HepG2 (cell line): ENCODE data around the gene ELOVL5. TPM values are rescaled to one million over a fixed set of nuclear protein-coding genes. Genes with fewer than 3 reads are reported as not detected.

ENCODE experiments used
- ARID5B ChIP-seq: IDR thresholded peaks from 2 replicates; pipeline ENCODE4 v1.4.0; 2020; ENCODE audit warnings: mild to moderate bottlenecking, missing genetic modification reagents
- ATF1 ChIP-seq: IDR thresholded peaks from 2 replicates; pipeline ENCODE4 v1.6.1; 2016; ENCODE audit warnings: mild to moderate bottlenecking, control low read depth
- CREB1 ChIP-seq, 2 experiments: fragments of 450-650 bp in 1 of 2; IDR thresholded peaks; 2 replicates each; pipeline ENCODE4 v1.6.1; 2016 to 2017; ENCODE audit warnings: control low read depth in 1 of 2, mild to moderate bottlenecking in 1 of 2, missing compliant biosample characterization in 1 of 2, missing genetic modification characterization in 1 of 2
- GABPA ChIP-seq, 2 experiments: IDR thresholded peaks; 2 replicates each; pipeline ENCODE4 v1.6.1; 2011 to 2016; ENCODE audit warnings: low read depth in 2 of 2, low read length in 1 of 2, missing biosample characterization in 1 of 2, missing genetic modification characterization in 1 of 2
- MEF2D ChIP-seq: sonication (generic); formaldehyde crosslinking; IDR thresholded peaks from 2 replicates; pipeline ENCODE4 v1.5.1; 2020; ENCODE audit warnings: mild to moderate bottlenecking, missing genetic modification reagents
- NCOR1 ChIP-seq: fragments of 200-600 bp; sonication (generic); IDR thresholded peaks from 2 replicates; pipeline ENCODE4 v1.7.0; 2017; ENCODE audit warnings: antibody characterized with exemption, low read length, borderline replicate concordance
- RXRB ChIP-seq: IDR thresholded peaks from 2 replicates; pipeline ENCODE4 v1.6.1; 2016; ENCODE audit warnings: borderline replicate concordance, missing genetic modification reagents, missing compliant biosample characterization
- TBP ChIP-seq: sonication (generic); formaldehyde crosslinking; IDR thresholded peaks from 2 replicates; pipeline ENCODE4 v1.5.0; 2020; ENCODE audit warnings: missing genetic modification reagents
- THAP7 ChIP-seq: sonication (generic); formaldehyde crosslinking; IDR thresholded peaks from 2 replicates; pipeline ENCODE4 v1.8.1; 2023; ENCODE audit warnings: mild to moderate bottlenecking, missing genetic modification reagents
- ZBTB42 ChIP-seq: sonication (generic); formaldehyde crosslinking; IDR thresholded peaks from 2 replicates; pipeline ENCODE4 v1.5.0; 2020; ENCODE audit warnings: mild to moderate bottlenecking, missing genetic modification reagents
- ZNF12 ChIP-seq: sonication (generic); formaldehyde crosslinking; IDR thresholded peaks from 2 replicates; pipeline ENCODE4 v1.5.0; 2020; ENCODE audit warnings: missing genetic modification reagents
- ZNF121 ChIP-seq: sonication (generic); formaldehyde crosslinking; IDR thresholded peaks from 2 replicates; pipeline ENCODE4 v1.5.0; 2020; ENCODE audit warnings: mild to moderate bottlenecking, missing genetic modification reagents
- ZNF264 ChIP-seq: sonication (generic); formaldehyde crosslinking; IDR thresholded peaks from 2 replicates; pipeline ENCODE4 v1.4.0; 2020; ENCODE audit warnings: missing genetic modification reagents
- ZNF275 ChIP-seq: sonication (generic); formaldehyde crosslinking; IDR thresholded peaks from 2 replicates; pipeline ENCODE4 v1.8.0; 2022; ENCODE audit warnings: missing genetic modification reagents, mild to moderate bottlenecking, inconsistent platforms, borderline replicate concordance
- ZNF282 ChIP-seq: fragments of 450-650 bp; IDR thresholded peaks from 2 replicates; pipeline ENCODE4 v1.6.1; 2018; ENCODE audit not compliant: partially characterized antibody
- ZNF562 ChIP-seq: sonication (generic); formaldehyde crosslinking; IDR thresholded peaks from 2 replicates; pipeline ENCODE4 v1.8.0; 2022; ENCODE audit warnings: missing genetic modification reagents, borderline replicate concordance
- ZNF577 ChIP-seq: sonication (generic); formaldehyde crosslinking; IDR thresholded peaks from 2 replicates; pipeline ENCODE4 v1.4.0; 2020; ENCODE audit warnings: mild to moderate bottlenecking, low read depth, missing genetic modification reagents, borderline replicate concordance
- ZNF703 ChIP-seq: sonication (generic); formaldehyde crosslinking; IDR thresholded peaks from 2 replicates; pipeline ENCODE4 v1.5.1; 2020; ENCODE audit warnings: missing genetic modification reagents, mild to moderate bottlenecking, moderate library complexity, borderline replicate concordance
- ZSCAN30 ChIP-seq: sonication (generic); formaldehyde crosslinking; IDR thresholded peaks from 2 replicates; pipeline ENCODE4 v1.5.0; 2020; ENCODE audit warnings: mild to moderate bottlenecking, missing genetic modification reagents
- polyA plus RNA-seq, 8 experiments: library from polyadenylated mRNA; depleted of rRNA in 3 of 8; stranded (reverse) in 7 of 8; unstranded in 1 of 8; fragments of >200 nt; fragmentation: Illumina TruSeq in 4 of 8; extraction: Trizol in 4 of 8; gene quantifications; 2 replicates each; pipeline versions ENCODE4 v1.2.1 to v1.2.3, GENCODE V29; 2011 to 2016; ENCODE audit warnings: low read depth in 4 of 8, missing spikeins in 1 of 8, mixed read lengths in 1 of 8; ENCODE audit not compliant: insufficient read depth in 1 of 8
- total RNA-seq, 5 experiments: library from RNA; depleted of rRNA; stranded (reverse); fragments of >200 nt; fragmentation: Illumina TruSeq; extraction: Trizol; gene quantifications; 2 replicates each; pipeline ENCODE4 v1.2.3, GENCODE V29; 2016; ENCODE audit warnings: low read depth in 1 of 5

The ELOVL5 gene
- total and polyA plus RNA-seq, 2 of the 13 experiments (the other 11 are each of a cell fraction or from before 2014, with no cell fraction given), result 50.1 to 72.4 TPM

GRCh38 chr6:53358440-53359094 is 9.8 kb upstream of the ELOVL5 start (continued):
- TF ChIP-seq ATF1 (CRISPR knock-in tag) (peak; percentile 58), GABPA (IDR thresholded peaks at IDR 0.05; ENCODE audit: low read depth, low read length) (no peak), GABPA (CRISPR knock-in tag; IDR thresholded peaks at IDR 0.05; ENCODE audit: low read depth) (peak; percentile 8; the same call in 1 of the 2 replicates), CREB1 (IDR thresholded peaks at IDR 0.05) (no peak), CREB1 (CRISPR knock-in tag; IDR thresholded peaks at IDR 0.05) (0 out of 2 replicates have a peak, but pooled peaks have one; percentile 54), MEF2D (CRISPR knock-in tag) (peak; percentile 1; the same call in 1 of the 2 replicates), ZSCAN30 (CRISPR knock-in tag) (no peak), NCOR1 (no peak), ZNF562 (CRISPR knock-in tag) (no peak), ZNF264 (CRISPR knock-in tag) (0 out of 2 replicates have a peak, but pooled peaks have one; percentile 6), THAP7 (CRISPR knock-in tag) (peak; percentile 9; the same call in 1 of the 2 replicates), ZNF577 (CRISPR knock-in tag) (0 out of 2 replicates have a peak, but pooled peaks have one; percentile 24), ZBTB42 (0 out of 2 replicates have a peak, but pooled peaks have one; percentile 0), TBP (CRISPR knock-in tag) (0 out of 2 replicates have a peak, but pooled peaks have one; percentile 6), ZNF275 (CRISPR knock-in tag) (no peak), ARID5B (CRISPR knock-in tag) (peak; percentile 7; the same call in 1 of the 2 replicates), ZNF703 (CRISPR knock-in tag) (0 out of 2 replicates have a peak, but pooled peaks have one; percentile 57), RXRB (CRISPR knock-in tag) (no peak), ZNF282 (no peak), ZNF12 (CRISPR knock-in tag) (0 out of 2 replicates have a peak, but pooled peaks have one; percentile 44), ZNF121 (peak; percentile 86)
